Liver (tissue), 3 donors: Measurements from ENCODE around the gene ABHD3.

Experiments used
- CTCF ChIP-seq: fragments of 150-350 bp; IDR thresholded peaks from 2 replicates; pipeline ENCODE4 v1.5.1; 2017; ENCODE audit warnings: improper control_type of control experiment, low read depth, low read length; ENCODE audit not compliant: missing input control
- FOXA1 ChIP-seq: IDR thresholded peaks from 2 replicates; pipeline ENCODE4 v1.6.1; 2016; ENCODE audit warnings: antibody characterized with exemption
- GABPA ChIP-seq, 2 donors: IDR thresholded peaks in 1 of 2; conservative IDR thresholded peaks in 1 of 2; 2 replicates each; pipeline ENCODE4 v1.6.1; 2016; ENCODE audit warnings: antibody characterized with exemption in 2 of 2, mild to moderate bottlenecking in 1 of 2, moderate library complexity in 1 of 2
- HNF4G ChIP-seq: IDR thresholded peaks from 2 replicates; pipeline ENCODE4 v1.6.1; 2016; ENCODE audit warnings: antibody characterized with exemption
- JUND ChIP-seq, 2 donors: IDR thresholded peaks; 2 replicates each; pipeline ENCODE4 v1.6.1; 2016; ENCODE audit warnings: antibody characterized with exemption in 2 of 2
- MAX ChIP-seq: IDR thresholded peaks from 2 replicates; pipeline ENCODE4 v1.6.1; 2016; ENCODE audit warnings: antibody characterized with exemption
- RAD21 ChIP-seq, 2 donors: IDR thresholded peaks; 2 replicates each; pipeline ENCODE4 v1.6.1; 2016; ENCODE audit warnings: antibody characterized with exemption in 2 of 2, mild to moderate bottlenecking in 2 of 2
- REST ChIP-seq: IDR thresholded peaks from 2 replicates; pipeline ENCODE4 v1.6.1; 2016; ENCODE audit warnings: antibody characterized with exemption, mild to moderate bottlenecking
- RXRA ChIP-seq, 2 donors: IDR thresholded peaks; 2 replicates each; pipeline ENCODE4 v1.6.1; 2017 to 2018; ENCODE audit warnings: antibody characterized with exemption in 2 of 2, mild to moderate bottlenecking in 1 of 2
- SP1 ChIP-seq: IDR thresholded peaks from 2 replicates; pipeline ENCODE4 v1.6.1; 2018; ENCODE audit warnings: antibody characterized with exemption, mild to moderate bottlenecking
- TAF1 ChIP-seq: conservative IDR thresholded peaks from 2 replicates; pipeline ENCODE4 v1.6.1; 2016; ENCODE audit warnings: antibody characterized with exemption, mild to moderate bottlenecking
- ZBTB33 ChIP-seq: IDR thresholded peaks from 2 replicates; pipeline ENCODE4 v1.6.1; 2016; ENCODE audit warnings: antibody characterized with exemption
- donor health status: healthy.
- donor health status: healthy.

- TF ChIP-seq CTCF (peak; percentile 1), REST (peak; percentile 49), GABPA (IDR thresholded peaks at IDR 0.05 in 1 of 2, conservative IDR thresholded peaks at IDR 0.05 in 1 of 2) (peak in 1 of 2 donors; percentile 40), ZBTB33 (no peak), RAD21 (IDR thresholded peaks at IDR 0.05) (peak; percentile 31 to 37), MAX (no peak), RXRA (IDR thresholded peaks at IDR 0.05) (peak in 1 of 2 donors; percentile 10), SP1 (peak; percentile 79), FOXA1 (no peak), TAF1 (peak; percentile 29), JUND (IDR thresholded peaks at IDR 0.05) (no peak), HNF4G (no peak)
These were observed 36.2 kb upstream of the ABHD3 start, which contains the start of gene MIB1 for GRCh38 chr18:21740538-21741311.
